Fibroblast of mammary gland (primary cell): ENCODE measurements around the gene TMEM184B.

Experiments
- DNase-seq: peaks from one replicate; pipeline ENCODE4 v3.0.0-alpha.2; 2010; ENCODE audit warnings: low read depth
- H3K4me3 ChIP-seq: 2 replicates; pipeline ENCODE4 v1.5.1; 2011; ENCODE audit warnings: low read depth, mild to moderate bottlenecking, low read length, moderate library complexity; ENCODE audit not compliant: control insufficient read depth
- TF ChIP-seq, protein P1 (sequence below): conservative IDR thresholded peaks from 2 replicates; pipeline ENCODE4 v1.5.1; 2011; ENCODE audit warnings: low read depth, low read length, inconsistent platforms; ENCODE audit not compliant: control insufficient read depth, insufficient read depth

TMEM184B gene

GRCh38 chr22:38249301-38249700, 23.5 kb downstream of the TMEM184B start:
- no peak for DNase-seq
- TF ChIP-seq, protein P1, sequence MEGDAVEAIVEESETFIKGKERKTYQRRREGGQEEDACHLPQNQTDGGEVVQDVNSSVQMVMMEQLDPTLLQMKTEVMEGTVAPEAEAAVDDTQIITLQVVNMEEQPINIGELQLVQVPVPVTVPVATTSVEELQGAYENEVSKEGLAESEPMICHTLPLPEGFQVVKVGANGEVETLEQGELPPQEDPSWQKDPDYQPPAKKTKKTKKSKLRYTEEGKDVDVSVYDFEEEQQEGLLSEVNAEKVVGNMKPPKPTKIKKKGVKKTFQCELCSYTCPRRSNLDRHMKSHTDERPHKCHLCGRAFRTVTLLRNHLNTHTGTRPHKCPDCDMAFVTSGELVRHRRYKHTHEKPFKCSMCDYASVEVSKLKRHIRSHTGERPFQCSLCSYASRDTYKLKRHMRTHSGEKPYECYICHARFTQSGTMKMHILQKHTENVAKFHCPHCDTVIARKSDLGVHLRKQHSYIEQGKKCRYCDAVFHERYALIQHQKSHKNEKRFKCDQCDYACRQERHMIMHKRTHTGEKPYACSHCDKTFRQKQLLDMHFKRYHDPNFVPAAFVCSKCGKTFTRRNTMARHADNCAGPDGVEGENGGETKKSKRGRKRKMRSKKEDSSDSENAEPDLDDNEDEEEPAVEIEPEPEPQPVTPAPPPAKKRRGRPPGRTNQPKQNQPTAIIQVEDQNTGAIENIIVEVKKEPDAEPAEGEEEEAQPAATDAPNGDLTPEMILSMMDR = no peak
- H3K4me3 ChIP-seq = no peak overlapping the region

- TF ChIP-seq, protein P1 = no peak
- H3K4me3 ChIP-seq = no peak overlapping the region
- DNase-seq = no peak
These were observed 24.5 kb downstream of the TMEM184B start for GRCh38 chr22:38248280-38248679.

DNA sequence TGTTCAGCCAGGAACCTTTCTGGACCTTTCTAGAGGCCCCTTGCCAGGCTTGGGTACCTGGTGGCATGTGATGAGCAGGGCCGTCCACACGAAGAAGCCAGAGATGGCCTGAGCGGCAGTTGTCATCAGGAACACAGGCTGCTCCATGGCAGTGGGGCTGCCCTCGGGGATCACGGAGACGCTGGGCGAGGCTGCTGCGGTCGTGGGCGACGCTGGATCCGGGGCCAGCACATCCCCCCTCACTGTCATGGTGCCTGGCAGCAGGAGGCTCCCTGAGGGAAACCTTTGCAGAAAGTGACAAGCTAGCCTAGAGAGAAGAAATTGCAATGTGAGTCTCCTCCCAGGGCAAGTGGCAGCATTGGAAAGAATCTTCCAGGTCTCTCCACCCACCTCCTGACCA, 25.1 kb downstream of the TMEM184B start:
- no peak for DNase-seq
- TF ChIP-seq, protein P1 = no peak
- no peak overlapping the region for H3K4me3 ChIP-seq

- TF ChIP-seq, protein P1 = no peak
- H3K4me3 ChIP-seq = no peak overlapping the region
- DNase-seq = no peak
These were observed 26.1 kb downstream of the TMEM184B start for GRCh38 chr22:38246692-38247091.

DNA sequence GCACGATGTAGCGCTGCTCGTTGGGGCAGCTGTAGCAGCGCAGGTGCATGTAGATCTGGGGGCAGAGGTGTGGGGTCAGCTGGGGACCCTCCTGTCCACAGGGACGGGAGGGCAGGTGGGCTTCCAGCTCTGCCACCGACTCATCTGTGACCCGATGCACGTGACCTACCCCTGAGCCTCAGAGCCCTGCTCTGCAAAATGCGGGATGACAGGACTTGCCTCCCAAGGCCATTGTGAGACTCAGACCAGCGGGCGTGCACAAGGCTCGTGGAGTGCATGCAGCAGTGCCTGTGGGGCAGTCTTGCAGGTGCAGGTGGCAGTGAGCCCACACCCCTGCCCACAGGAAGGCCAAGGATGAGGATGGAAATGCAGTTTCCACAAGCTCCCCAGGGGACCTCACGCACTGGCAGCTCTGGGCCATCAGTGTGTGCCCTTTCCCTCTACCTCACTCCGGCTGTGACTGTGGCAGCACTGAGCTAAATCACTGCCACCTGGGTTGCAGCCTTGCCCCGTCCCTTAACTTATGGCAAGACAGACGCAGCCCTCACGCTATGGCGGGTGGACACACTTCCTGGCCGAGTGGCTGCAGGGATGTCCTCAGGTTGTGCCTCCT, 26.7 kb downstream of the TMEM184B start:
- TF ChIP-seq, protein P1 = no peak
- H3K4me3 ChIP-seq = no peak overlapping the region
- no peak for DNase-seq

- H3K4me3 ChIP-seq = no peak overlapping the region
- DNase-seq = no peak
- TF ChIP-seq, protein P1 = no peak
These were observed 28.7 kb downstream of the TMEM184B start for GRCh38 chr22:38244106-38244505.
